HG03469 (cell line): ENCODE data around the gene KIT.

ENCODE experiments used
- ATAC-seq: cut with Tn5 transposase; IDR thresholded peaks from one replicate; pipeline ENCODE4 v1.9.1; 2021; ENCODE audit warnings: mild to moderate bottlenecking, moderate library complexity, moderate number of reproducible peaks; ENCODE audit not compliant: unreplicated experiment

Gene KIT

GRCh38 chr4:54741202-54741601 is 83.4 kb downstream of the KIT start:
- ATAC-seq = no peak

- ATAC-seq = no peak
These were observed 85.1 kb downstream of the KIT start for GRCh38 chr4:54742636-54743399.

GRCh38 chr4:54743562-54743961 is 85.8 kb downstream of the KIT start:
- ATAC-seq = no peak

GRCh38 chr4:54744487-54744886 is 86.7 kb downstream of the KIT start:
- no peak for ATAC-seq

- no peak for ATAC-seq
These were observed 87.4 kb downstream of the KIT start for GRCh38 chr4:54745031-54745770.

GRCh38 chr4:54746218-54746617 is 88.5 kb downstream of the KIT start:
- ATAC-seq = peak; percentile 69

- ATAC-seq = no peak
These were observed 92.6 kb downstream of the KIT start for GRCh38 chr4:54750341-54750740.

- ATAC-seq = no peak
These were observed 96.6 kb downstream of the KIT start for GRCh38 chr4:54754394-54754793.

GRCh38 chr4:54764476-54764875 is 106.7 kb downstream of the KIT start:
- ATAC-seq = no peak

- no peak for ATAC-seq
These were observed 109.6 kb downstream of the KIT start for GRCh38 chr4:54767376-54767775.

- ATAC-seq = no peak
These were observed 115.3 kb downstream of the KIT start for GRCh38 chr4:54773022-54773421.

GRCh38 chr4:54779036-54779435 is 121.3 kb downstream of the KIT start:
- no peak for ATAC-seq

- ATAC-seq = no peak
These were observed 121.9 kb downstream of the KIT start for GRCh38 chr4:54779476-54780148.

GRCh38 chr4:54780149-54780495 is 122.4 kb downstream of the KIT start:
- ATAC-seq = no peak

GRCh38 chr4:54781756-54782155 is 124.0 kb downstream of the KIT start:
- ATAC-seq = no peak

GRCh38 chr4:54783402-54784110 is 125.8 kb downstream of the KIT start:
- no peak for ATAC-seq

GRCh38 chr4:54784161-54784671 is 126.5 kb downstream of the KIT start:
- no peak for ATAC-seq
